Sigmoid colon (tissue), 4 donors: ENCODE measurements around the gene NHERF1.

Source experiments
- EP300 ChIP-seq, 4 donors: sonication (generic); formaldehyde crosslinking; IDR thresholded peaks; one replicate each; pipeline ENCODE4 v1.6.1; 2017; ENCODE audit warnings: antibody characterized with exemption in 4 of 4
- POLR2A ChIP-seq, 2 donors: fragments of 450-650 bp; IDR thresholded peaks; one replicate each; pipeline ENCODE4 v1.6.1; 2016; ENCODE audit warnings: antibody characterized with exemption in 2 of 2, mild to moderate bottlenecking in 2 of 2, moderate library complexity in 2 of 2
- TF ChIP-seq, protein P1 (sequence below), 4 experiments: fragments of 450-650 bp in 3 of 4; fragments of 200-600 bp in 1 of 4; IDR thresholded peaks; one replicate each; pipeline ENCODE4 v1.5.1; 2016 to 2019; ENCODE audit warnings: antibody characterized with exemption in 4 of 4, mild to moderate bottlenecking in 3 of 4, moderate library complexity in 2 of 4

DNA sequence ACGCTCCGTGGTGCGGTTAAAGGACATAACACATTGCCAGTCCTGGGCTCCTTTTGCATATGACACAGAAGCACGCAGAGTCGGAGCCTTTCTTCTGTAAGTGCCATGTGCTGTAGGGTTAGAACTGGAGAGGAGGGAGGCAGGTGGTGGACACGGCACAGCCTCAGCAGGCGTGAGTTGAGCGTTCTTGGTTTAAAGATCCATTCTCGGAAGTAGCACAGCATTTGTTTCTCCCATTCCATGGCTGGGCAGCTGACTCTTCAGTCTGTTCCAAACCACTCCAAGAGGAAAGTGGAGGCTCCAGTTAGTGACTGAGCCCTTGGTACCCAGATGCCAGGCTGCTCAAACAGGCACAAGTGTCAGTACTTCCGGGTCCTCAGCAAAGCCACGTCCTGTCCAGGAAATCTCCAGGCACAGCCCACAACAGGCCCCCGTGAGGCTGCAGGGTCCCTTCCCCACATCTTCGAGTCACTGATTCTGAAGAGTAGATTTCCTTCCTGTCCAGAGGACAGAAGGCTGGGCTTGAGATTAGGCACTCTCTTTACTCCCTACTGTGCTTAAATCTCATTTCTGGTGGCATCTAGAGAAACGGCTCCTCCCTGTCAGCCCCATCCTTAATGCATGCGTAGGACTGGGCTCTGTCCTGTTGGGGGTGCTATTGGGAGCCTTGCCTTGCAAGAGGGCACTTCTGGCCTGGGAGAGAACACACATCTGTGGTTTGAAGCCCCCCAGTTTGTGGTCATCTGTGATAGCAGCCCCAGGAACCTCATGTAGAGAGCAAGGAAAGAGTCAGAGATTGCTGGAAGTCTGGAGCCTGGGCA, 67.3 kb downstream of the NHERF1 start:
- TF ChIP-seq, protein P1, sequence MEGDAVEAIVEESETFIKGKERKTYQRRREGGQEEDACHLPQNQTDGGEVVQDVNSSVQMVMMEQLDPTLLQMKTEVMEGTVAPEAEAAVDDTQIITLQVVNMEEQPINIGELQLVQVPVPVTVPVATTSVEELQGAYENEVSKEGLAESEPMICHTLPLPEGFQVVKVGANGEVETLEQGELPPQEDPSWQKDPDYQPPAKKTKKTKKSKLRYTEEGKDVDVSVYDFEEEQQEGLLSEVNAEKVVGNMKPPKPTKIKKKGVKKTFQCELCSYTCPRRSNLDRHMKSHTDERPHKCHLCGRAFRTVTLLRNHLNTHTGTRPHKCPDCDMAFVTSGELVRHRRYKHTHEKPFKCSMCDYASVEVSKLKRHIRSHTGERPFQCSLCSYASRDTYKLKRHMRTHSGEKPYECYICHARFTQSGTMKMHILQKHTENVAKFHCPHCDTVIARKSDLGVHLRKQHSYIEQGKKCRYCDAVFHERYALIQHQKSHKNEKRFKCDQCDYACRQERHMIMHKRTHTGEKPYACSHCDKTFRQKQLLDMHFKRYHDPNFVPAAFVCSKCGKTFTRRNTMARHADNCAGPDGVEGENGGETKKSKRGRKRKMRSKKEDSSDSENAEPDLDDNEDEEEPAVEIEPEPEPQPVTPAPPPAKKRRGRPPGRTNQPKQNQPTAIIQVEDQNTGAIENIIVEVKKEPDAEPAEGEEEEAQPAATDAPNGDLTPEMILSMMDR (IDR thresholded peaks at IDR 0.05), result no peak
- TF ChIP-seq EP300 (IDR thresholded peaks at IDR 0.05) (no peak), POLR2A (IDR thresholded peaks at IDR 0.05) (no peak)
